GM21529 (cell line): Measurements from ENCODE around the gene CYB561.
A peak's percentile ranks its signal among the peaks of the same experiment; 100 is the strongest.

ENCODE experiments used
- ATAC-seq: cut with Tn5 transposase; IDR thresholded peaks from one replicate; pipeline ENCODE4 v1.9.1; 2021; ENCODE audit not compliant: unreplicated experiment

The CYB561 gene, protein sequence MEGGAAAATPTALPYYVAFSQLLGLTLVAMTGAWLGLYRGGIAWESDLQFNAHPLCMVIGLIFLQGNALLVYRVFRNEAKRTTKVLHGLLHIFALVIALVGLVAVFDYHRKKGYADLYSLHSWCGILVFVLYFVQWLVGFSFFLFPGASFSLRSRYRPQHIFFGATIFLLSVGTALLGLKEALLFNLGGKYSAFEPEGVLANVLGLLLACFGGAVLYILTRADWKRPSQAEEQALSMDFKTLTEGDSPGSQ

DNA sequence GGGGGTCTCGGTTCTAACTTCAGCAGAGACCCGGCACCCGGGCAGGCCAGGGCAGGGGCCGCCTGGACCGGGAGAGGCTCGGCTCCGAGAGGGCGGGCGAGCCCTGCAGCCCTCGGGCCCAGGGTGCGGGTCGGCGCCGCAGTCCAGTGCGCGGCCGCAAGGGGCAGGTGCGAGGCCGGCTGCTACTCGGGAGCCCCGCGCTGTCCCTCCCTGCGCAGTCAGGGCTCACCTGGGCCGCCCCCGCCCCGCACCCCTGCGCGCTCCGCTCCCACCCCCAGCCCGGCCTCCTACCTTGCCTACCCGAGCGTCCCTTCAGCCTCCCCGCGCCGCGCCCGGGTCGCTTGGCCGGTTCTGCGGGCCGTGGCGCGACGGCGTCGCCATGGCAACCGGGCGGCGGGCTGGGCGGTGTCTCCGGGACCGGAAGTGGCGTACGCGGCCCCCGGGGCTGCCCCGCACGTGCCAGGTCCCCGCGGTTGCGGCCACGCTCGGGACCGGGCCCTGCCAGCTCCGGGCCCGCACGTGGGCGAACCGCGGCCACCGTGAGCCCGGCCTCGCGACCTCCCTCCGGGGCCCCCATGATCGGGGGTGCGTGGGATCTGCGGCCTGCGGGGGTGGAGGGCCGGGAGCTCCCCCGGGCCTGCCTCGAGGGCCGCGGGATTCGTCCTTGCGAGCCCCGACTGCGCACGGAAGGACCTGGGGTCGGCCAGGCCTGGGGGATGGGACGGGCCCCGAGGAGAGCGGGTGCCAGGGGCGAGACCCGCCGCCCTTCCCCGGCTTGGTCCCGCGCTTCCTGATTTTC, at the start of gene CYB561:
Gene CYB561, minus strand, starts transcription at position 353 of the 799 bp plus-strand sequence. CDS start 8,759 bp downstream, outside the sequence.
- peak; percentile 63 for ATAC-seq

DNA sequence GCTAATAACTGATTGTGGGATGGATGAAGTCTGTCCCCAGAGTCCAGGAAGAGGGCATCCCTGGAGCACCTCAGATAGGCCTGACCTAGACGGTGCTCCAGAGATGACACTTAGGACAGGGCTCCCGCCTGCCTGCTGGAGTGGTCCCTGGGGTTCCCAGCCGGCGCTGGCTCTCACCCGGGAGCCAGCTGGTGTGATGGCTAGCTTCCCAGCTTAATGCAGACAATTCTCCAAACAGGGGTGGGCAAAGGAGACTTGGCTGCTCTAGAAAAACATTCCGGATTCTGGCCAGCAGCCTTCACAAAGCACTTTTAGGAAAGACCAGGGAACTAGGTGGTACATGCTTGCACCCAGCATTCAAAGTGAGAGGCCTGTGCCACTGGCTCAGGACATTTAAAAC, 49.4 kb upstream of the CYB561 start:
- no peak for ATAC-seq

DNA sequence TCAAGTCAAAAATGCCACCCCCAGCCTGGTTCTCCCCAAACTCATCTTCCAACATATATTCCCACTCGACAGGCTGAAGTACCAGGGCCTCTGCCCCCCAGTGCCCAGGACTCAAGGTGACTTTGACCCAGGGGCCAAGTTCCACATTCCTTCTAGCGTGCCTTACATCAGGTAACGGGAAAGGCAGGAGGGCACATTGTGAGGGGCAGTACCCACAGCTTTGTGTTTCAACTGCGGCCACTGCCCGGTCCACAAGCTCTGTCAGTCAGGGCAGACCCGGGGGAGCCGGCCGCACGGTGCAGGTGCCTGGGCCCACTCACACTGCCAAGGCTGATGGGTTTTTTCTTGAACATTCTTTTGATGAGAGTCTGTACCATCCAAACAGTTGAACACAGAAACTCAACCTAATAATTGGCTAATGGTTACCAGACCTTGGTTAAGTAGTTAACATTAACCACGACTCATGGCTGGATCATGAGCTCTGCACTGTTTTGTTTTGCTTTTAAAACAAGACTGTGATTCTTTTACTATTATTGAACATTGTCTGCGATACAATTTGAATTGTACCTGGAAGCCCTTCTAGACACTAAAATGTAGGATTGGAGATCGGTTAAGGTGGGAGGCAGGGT, 48.3 kb upstream of the CYB561 start:
- no peak for ATAC-seq

DNA sequence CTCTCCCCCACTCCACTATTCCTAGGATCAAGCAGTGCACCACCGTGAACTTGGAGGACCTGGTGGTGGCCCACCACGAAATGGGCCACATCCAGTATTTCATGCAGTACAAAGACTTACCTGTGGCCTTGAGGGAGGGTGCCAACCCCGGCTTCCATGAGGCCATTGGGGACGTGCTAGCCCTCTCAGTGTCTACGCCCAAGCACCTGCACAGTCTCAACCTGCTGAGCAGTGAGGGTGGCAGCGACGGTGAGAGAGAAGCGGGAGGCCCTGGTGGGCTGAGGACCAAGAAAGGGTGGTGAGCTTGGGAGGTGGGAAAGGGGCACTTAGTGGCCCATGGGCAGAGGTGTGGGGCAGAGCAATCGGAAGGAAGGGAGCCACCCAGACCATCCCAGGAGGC, 47.3 kb upstream of the CYB561 start:
- ATAC-seq = no peak

DNA sequence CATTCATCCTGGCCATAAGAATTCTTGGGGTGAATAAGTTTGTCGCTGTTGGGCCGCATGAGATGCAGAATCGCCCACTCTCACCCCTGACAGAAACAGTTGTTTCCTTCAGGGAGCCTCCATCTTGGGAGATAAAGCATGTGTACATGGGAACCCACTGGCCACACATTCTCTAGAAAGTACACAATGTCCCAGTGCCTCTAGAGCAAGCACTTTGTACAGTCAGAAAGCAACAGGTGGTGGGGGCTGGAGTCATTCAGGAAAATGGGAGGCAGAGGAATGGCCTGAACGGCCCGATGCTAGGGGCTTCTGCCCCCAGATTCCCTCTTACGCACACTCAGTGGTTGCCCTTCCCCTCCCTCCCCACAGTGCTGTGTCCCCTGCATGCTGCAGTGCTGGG, 46.8 kb upstream of the CYB561 start:
- no peak for ATAC-seq

DNA sequence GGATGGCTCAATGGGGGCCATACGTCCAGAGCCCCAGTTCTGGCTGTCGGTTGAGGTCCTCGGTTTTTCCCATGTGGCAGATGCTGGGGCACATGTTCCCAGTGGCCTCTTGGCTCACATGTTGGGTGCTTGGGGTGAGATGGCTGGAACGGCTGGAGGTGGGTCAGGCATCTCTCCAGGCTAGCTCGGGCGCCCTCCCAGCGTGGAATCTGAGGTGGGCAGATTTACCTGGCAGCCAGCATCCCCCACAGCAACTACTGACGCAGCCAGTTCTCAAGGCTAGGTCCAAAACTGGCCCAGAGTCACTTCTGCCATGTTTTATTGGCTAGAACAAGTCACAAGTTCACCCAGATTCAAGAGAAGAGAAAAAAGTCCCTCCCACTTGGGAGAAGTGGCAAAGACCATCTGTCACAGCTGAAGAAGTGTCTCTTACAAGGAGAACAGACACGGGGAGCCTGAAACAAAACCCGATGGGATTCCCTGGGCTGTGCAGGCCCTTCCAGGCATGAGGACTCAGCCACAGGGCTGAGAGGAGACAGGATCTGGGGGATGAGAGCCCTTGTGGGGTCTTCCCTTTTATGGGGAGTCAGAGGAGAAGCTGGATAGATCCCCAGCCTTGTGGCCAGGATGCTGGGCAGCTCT, 46.0 kb upstream of the CYB561 start:
- no peak for ATAC-seq

DNA sequence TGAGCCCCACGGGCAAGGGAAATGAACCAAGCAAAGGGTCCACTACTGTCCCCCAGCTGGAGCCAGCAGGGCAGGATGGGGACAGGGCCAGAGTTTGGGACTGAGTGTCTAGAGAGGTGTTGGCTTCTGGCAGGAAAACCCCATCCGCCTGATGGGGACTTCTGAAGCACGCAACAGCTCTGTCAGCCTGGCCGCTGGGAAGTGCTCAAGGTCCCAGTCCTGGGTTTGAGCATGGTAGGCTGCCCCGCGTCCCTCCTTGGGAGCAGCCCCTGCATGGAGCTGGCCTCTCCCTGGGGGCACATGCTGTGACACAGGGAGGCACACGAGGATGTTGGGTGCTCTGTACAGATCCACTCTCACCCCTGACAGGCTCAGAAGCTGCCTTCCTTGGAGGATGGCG, 45.3 kb upstream of the CYB561 start:
- no peak for ATAC-seq

DNA sequence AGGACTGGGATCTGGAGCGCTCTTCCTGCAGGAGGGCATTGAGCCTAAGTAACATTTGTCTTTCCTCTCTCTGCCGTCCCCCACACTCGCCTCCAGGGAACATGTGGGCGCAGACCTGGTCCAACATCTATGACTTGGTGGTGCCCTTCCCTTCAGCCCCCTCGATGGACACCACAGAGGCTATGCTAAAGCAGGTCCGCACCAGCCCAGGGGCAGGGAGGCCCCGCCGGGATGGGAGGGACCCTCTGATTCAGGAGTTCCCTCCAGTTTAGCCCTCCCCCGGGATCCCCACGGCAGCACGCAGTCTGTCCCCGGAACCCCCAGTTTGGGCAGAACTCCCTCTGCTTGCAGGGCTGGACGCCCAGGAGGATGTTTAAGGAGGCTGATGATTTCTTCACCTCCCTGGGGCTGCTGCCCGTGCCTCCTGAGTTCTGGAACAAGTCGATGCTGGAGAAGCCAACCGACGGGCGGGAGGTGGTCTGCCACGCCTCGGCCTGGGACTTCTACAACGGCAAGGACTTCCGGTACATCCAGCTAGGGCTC, 44.8 kb upstream of the CYB561 start:
- ATAC-seq = no peak

DNA sequence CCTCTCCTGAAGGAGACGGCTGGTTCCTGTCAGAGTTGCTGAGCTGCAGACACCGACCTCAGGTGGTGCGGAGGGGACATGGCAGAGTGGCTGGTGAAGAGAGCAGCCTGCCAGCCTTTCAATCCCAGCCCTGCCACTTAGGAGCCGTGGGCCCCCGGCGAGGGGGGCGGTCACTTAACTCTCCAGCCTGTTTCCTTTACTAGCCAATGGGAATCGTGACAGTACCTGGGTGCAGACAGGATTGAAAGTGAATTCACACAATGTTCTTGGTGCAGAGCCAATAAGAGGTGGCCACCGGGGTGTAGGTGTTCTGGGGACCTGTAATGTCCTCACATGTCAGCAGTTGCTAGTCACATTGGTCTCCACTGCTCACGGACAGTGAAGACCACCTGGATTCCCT, 44.2 kb upstream of the CYB561 start:
- no peak for ATAC-seq

DNA sequence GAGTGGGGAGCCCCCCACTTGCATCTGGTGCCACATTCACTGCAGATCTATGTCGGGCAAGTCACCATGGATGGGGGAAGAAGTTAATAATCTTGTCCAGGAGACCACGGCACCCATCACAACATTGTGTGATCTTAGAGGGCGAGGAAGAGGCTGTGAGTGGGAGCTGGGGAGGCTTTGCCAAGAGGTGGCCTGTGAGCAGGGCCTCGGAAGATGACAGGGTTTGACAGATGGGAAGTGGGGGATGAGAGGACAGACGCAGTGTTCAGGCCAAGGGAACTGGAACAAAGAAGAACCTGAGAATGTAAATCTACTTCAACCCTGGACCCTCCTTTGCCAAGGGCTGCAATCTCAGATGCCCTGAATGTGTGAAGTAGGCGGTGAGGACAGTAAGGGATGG, 43.2 kb upstream of the CYB561 start:
- ATAC-seq = no peak

DNA sequence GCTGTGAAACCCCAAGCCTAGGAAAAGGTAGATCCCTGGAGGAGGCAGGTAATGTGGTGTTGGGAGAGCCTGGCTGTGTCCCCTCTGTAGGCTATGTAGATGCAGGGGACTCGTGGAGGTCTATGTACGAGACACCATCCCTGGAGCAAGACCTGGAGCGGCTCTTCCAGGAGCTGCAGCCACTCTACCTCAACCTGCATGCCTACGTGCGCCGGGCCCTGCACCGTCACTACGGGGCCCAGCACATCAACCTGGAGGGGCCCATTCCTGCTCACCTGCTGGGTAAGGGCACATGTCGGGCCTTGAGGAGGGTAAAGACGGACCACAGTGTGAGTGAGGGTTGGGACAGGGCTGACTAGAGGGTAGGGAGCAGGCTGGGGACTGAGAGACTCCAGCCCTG, 42.7 kb upstream of the CYB561 start:
- no peak for ATAC-seq

DNA sequence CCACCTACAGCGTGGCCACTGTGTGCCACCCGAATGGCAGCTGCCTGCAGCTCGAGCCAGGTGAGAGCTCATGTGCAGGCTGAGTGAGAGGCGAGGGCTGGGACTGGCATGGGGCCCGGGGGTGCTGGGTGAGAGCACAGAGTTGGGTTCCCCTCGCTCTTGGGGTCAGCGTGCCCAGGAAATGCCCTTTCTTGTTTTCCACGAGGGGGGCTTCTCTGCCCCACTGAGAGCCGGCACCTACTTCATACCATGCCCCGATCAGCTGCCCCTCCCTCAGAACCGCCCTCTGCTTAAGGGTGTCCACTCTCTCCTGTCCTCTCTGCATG, 40.9 kb upstream of the CYB561 start:
- ATAC-seq = no peak

DNA sequence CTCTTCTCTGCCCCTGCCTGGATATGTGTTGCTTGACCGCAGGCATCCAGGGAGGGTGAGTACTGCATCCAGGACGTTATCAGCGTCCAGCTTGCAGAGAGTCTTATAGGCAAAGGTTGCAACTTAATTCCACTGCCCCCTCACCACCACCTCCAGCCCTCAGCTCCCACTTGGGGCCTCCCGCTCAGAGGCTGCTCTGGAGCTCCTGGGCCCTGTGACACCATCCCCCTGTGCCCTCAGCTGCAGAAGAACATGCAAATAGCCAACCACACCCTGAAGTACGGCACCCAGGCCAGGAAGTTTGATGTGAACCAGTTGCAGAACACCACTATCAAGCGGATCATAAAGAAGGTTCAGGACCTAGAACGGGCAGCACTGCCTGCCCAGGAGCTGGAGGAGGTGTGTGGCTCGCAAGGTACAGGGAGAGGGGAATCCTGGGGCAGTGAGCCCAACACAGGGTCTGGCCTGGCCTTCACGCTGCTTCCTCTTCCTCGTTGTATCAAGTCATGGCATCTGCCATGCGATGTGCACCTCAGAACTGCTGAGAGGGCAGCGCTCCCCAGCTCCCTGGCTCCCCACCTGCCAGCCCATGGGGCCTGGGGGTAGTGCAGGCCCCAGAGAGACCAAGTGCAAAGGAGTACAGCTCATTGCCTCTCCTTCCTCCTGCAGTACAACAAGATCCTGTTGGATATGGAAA, 40.4 kb upstream of the CYB561 start:
- ATAC-seq = no peak

DNA sequence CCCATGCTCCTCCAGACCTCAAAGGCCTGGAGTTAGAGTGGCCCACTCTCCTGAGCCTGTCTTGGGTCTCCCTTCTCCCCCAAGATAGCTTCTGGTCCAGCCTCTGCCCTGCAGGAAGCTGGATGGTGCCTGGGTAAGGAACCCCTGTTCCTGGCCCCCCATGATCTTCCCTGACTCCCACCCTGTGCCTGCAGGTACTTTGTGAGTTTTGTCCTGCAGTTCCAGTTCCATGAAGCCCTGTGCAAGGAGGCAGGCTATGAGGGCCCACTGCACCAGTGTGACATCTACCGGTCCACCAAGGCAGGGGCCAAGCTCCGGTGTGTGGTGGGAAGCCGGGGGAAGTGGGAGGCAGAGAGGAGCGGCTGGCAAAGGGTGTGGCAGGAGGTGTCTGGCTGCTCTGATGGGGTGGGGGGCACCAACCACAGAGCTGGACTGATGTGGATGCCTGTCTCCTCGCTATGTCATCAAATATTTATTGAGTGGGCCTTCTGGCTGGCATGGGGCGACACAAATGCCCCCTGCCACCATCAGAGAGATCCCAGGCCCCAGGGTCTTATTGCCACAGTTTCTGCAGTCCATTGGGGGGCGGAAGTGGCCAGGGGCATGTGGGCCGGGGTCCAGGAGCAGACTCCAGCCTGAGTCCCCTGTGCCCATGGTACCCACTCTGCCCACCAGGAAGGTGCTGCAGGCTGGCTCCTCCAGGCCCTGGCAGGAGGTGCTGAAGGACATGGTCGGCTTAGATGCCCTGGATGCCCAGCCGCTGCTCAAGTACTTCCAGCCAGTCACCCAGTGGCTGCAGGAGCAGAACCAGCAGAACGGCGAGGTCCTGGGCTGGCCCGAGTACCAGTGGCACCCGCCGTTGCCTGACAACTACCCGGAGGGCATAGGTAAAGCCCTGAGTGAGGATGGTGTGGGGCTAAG, 37.8 kb upstream of the CYB561 start:
- ATAC-seq = no peak

DNA sequence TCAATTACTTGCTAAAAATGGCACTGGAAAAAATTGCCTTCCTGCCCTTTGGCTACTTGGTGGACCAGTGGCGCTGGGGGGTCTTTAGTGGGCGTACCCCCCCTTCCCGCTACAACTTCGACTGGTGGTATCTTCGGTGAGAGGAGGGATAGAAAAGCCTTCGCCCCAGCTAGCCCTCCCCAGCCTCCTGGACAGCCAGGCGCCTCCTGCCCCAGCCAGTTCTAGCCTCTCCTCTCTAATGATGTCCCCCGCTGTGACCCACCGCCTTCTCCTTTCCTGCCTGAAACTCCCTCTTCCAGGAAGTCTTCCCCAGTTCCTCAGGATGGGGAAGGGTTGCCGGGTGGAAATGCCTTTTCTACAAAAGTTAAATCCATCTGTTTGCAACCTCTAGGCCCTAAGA, 36.9 kb upstream of the CYB561 start:
- ATAC-seq = no peak

DNA sequence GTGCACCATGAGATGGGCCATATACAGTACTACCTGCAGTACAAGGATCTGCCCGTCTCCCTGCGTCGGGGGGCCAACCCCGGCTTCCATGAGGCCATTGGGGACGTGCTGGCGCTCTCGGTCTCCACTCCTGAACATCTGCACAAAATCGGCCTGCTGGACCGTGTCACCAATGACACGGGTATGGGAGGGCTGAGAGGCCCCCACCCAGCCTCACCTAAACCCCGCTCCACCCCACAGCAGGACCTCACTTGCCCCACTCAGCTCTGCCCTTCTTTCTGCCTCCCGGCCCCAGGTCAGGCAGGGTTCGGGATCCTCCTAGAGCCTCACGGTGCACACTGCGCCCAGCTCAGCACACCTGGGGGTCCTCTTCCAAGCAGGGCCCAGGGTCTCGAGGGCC, 36.4 kb upstream of the CYB561 start:
- ATAC-seq = no peak

DNA sequence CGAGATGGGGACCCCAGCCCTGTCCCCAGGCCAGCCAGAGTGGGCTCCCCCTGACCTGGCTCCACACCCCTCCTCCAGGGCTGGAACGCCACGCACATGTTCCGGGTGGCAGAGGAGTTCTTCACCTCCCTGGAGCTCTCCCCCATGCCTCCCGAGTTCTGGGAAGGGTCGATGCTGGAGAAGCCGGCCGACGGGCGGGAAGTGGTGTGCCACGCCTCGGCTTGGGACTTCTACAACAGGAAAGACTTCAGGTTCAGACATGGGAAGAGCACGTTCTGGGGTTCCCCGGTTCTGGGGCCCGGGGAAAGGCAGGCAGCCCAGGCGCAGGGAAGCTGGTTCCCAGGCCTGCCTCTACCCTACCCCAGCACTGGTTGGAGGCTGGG, 35.4 kb upstream of the CYB561 start:
- no peak for ATAC-seq

DNA sequence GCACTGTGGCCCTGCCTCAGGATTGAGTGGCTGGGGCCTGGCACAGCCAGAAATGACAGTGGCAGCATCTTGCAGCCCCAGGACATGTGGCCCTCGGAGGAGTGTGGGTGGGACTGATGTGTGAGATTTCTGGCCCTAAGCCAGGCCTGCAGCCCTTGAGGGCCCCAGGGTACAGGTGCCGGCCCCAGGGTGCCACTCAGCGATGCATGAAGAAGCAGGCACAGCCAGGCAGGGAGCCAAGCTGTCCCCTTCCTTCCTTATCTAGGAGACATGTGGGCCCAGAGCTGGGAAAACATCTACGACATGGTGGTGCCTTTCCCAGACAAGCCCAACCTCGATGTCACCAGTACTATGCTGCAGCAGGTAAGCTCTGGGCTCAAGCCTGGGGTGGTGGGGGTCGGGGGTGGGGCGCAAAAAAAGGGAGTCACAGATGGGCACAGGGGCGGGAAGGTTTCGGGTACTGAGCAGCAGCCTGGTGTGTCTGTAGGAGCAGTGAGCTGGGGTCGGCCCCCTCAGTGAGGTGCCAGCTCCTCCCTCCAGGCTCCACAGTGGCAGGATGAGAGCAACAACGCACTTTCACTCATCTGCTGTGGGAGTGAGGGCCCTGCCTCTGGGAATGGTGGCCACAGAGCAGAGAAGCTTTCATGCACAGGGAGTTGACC, 34.9 kb upstream of the CYB561 start:
- no peak for ATAC-seq

DNA sequence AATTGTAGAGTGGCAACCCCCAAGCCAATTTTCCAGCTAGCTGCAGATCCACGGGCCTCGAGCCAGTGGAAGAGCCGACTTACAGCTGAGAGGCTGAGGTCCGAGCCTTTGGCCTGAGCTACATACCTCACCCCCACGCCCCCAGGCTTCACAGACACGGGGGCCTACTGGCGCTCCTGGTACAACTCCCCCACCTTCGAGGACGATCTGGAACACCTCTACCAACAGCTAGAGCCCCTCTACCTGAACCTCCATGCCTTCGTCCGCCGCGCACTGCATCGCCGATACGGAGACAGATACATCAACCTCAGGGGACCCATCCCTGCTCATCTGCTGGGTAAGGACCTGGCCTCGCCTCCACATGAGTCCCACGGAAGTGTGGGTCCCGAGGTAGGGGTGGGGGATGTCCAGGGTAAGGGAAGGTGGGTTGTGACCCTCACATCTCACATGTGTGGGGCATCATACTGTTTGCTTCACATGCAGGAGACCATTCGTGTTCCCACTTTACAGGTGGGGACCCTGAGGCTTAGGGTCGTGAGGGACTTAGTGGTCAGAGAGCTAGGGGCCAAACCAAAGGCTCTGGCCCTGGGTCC, 34.2 kb upstream of the CYB561 start:
- no peak for ATAC-seq
